HepG2 (cell line): ENCODE measurements around the gene SLC12A5. TPM values are rescaled to one million over a fixed set of nuclear protein-coding genes. Genes with fewer than 3 reads are reported as not detected.

ENCODE experiments used
- AFF4 ChIP-seq: sonication (generic); formaldehyde crosslinking; IDR thresholded peaks from 2 replicates; pipeline ENCODE4 v1.4.0; 2020; ENCODE audit warnings: missing genetic modification reagents
- ATF1 ChIP-seq: IDR thresholded peaks from 2 replicates; pipeline ENCODE4 v1.6.1; 2016; ENCODE audit warnings: mild to moderate bottlenecking, control low read depth
- ATF2 ChIP-seq: sonication (generic); formaldehyde crosslinking; IDR thresholded peaks from 2 replicates; pipeline ENCODE4 v1.4.0; 2020; ENCODE audit warnings: missing genetic modification reagents
- CTCF ChIP-seq: sonication (generic); formaldehyde crosslinking; IDR thresholded peaks from 2 replicates; pipeline ENCODE4 v1.5.0; 2020; ENCODE audit warnings: mild to moderate bottlenecking, missing genetic modification reagents, moderate library complexity
- ELK4 ChIP-seq: sonication (generic); formaldehyde crosslinking; IDR thresholded peaks from 2 replicates; pipeline ENCODE4 v1.9.0; 2021; ENCODE audit warnings: missing genetic modification reagents, borderline replicate concordance
- FIP1L1 ChIP-seq: fragments of 200-400 bp; formaldehyde crosslinking; IDR thresholded peaks from 2 replicates; pipeline ENCODE4 v1.6.1; 2018; ENCODE audit warnings: low read depth, mild to moderate bottlenecking, low read length, moderate library complexity, borderline replicate concordance; ENCODE audit not compliant: insufficient read depth
- HDAC6 ChIP-seq: fragments of 200-600 bp; sonication (generic); IDR thresholded peaks from 2 replicates; pipeline ENCODE4 v1.7.0; 2017; ENCODE audit warnings: mild to moderate bottlenecking, antibody characterized with exemption, low read length, low read depth
- HMGXB4 ChIP-seq, 2 experiments: sonication (generic) in 1 of 2; formaldehyde crosslinking in 1 of 2; IDR thresholded peaks; 2 replicates each; pipeline versions ENCODE4 v1.4.0 to v1.6.1; 2018 to 2020; ENCODE audit warnings: missing genetic modification reagents in 2 of 2, borderline replicate concordance in 1 of 2, low read depth in 1 of 2, mild to moderate bottlenecking in 1 of 2, missing biosample characterization in 1 of 2
- KMT2A ChIP-seq: sonication (generic); formaldehyde crosslinking; IDR thresholded peaks from 2 replicates; pipeline ENCODE4 v1.4.0; 2020; ENCODE audit warnings: missing genetic modification reagents
- PRPF4 ChIP-seq: fragments of 200-400 bp; formaldehyde crosslinking; IDR thresholded peaks from 2 replicates; pipeline ENCODE4 v1.6.1; 2016; ENCODE audit warnings: low read length, low read depth; ENCODE audit not compliant: poor library complexity, severe bottlenecking
- SIX1 ChIP-seq: sonication (generic); formaldehyde crosslinking; IDR thresholded peaks from 2 replicates; pipeline ENCODE4 v1.4.0; 2020; ENCODE audit warnings: missing genetic modification reagents, borderline replicate concordance
- THYN1 ChIP-seq: sonication (generic); formaldehyde crosslinking; IDR thresholded peaks from 2 replicates; pipeline ENCODE4 v1.8.1; 2023; ENCODE audit warnings: low read depth, mild to moderate bottlenecking, moderate library complexity, missing genetic modification reagents, borderline replicate concordance
- ZBTB20 ChIP-seq: sonication (generic); formaldehyde crosslinking; IDR thresholded peaks from 2 replicates; pipeline ENCODE4 v1.8.1; 2023; ENCODE audit warnings: missing genetic modification reagents, low read depth, mild to moderate bottlenecking, borderline replicate concordance
- ZGPAT ChIP-seq: IDR thresholded peaks from 2 replicates; pipeline ENCODE4 v1.6.1; 2016; ENCODE audit warnings: mild to moderate bottlenecking
- ZMYM4 ChIP-seq: sonication (generic); formaldehyde crosslinking; IDR thresholded peaks from 2 replicates; pipeline ENCODE4 v1.8.1; 2023; ENCODE audit warnings: mild to moderate bottlenecking, missing genetic modification reagents
- ZNF446 ChIP-seq: sonication (generic); formaldehyde crosslinking; IDR thresholded peaks from 2 replicates; pipeline ENCODE4 v1.5.0; 2020; ENCODE audit warnings: mild to moderate bottlenecking, missing genetic modification reagents
- polyA plus RNA-seq, 8 experiments: library from polyadenylated mRNA; depleted of rRNA in 3 of 8; stranded (reverse) in 7 of 8; unstranded in 1 of 8; fragments of >200 nt; fragmentation: Illumina TruSeq in 4 of 8; extraction: Trizol in 4 of 8; gene quantifications; 2 replicates each; pipeline versions ENCODE4 v1.2.1 to v1.2.3, GENCODE V29; 2011 to 2016; ENCODE audit warnings: low read depth in 4 of 8, missing spikeins in 1 of 8, mixed read lengths in 1 of 8; ENCODE audit not compliant: insufficient read depth in 1 of 8
- total RNA-seq, 5 experiments: library from RNA; depleted of rRNA; stranded (reverse); fragments of >200 nt; fragmentation: Illumina TruSeq; extraction: Trizol; gene quantifications; 2 replicates each; pipeline ENCODE4 v1.2.3, GENCODE V29; 2016; ENCODE audit warnings: low read depth in 1 of 5

Gene SLC12A5
- total and polyA plus RNA-seq, 2 of the 13 experiments (the other 11 are each of a cell fraction or from before 2014, with no cell fraction given), result 4.3 to 5.4 TPM

- TF ChIP-seq ZNF446 (CRISPR knock-in tag) (no peak), SIX1 (CRISPR knock-in tag) (no peak), KMT2A (CRISPR knock-in tag) (no peak), HDAC6 (no peak), THYN1 (CRISPR knock-in tag) (no peak), ZMYM4 (CRISPR knock-in tag) (peak; percentile 17; the same call in 1 of the 2 replicates), ZBTB20 (CRISPR knock-in tag) (peak; percentile 72; the same call in 1 of the 2 replicates), ELK4 (CRISPR knock-in tag) (no peak), AFF4 (CRISPR knock-in tag) (no peak), HMGXB4 (CRISPR knock-in tag; IDR thresholded peaks at IDR 0.05; ENCODE audit: borderline replicate concordance in 1 of 2, low read depth in 1 of 2) (no peak), ZGPAT (CRISPR knock-in tag) (no peak), ATF2 (0 out of 2 replicates have a peak, but pooled peaks have one; percentile 39), CTCF (CRISPR knock-in tag) (no peak), PRPF4 (no peak), ATF1 (CRISPR knock-in tag) (no peak), FIP1L1 (no peak)
These were observed 1.7 kb upstream of the SLC12A5 start (continued) for GRCh38 chr20:46027245-46027853.
